Activated T-cell treated with anti-CD3 and anti-CD28 coated beads for 48 hours (primary cell): ENCODE data around the gene NMRK2.
A peak's percentile ranks its signal among the peaks of the same experiment; 100 is the strongest.
"Not testable (repeated sequence)": the region's sequence is repeated elsewhere in the genome, so short reads cannot be mapped to it uniquely, and the experiment has no call there.

Source experiments
- DNase-seq: peaks from one replicate; pipeline ENCODE4 v3.0.0-alpha.2; 2020; ENCODE audit warnings: low read depth

NMRK2 gene

DNA sequence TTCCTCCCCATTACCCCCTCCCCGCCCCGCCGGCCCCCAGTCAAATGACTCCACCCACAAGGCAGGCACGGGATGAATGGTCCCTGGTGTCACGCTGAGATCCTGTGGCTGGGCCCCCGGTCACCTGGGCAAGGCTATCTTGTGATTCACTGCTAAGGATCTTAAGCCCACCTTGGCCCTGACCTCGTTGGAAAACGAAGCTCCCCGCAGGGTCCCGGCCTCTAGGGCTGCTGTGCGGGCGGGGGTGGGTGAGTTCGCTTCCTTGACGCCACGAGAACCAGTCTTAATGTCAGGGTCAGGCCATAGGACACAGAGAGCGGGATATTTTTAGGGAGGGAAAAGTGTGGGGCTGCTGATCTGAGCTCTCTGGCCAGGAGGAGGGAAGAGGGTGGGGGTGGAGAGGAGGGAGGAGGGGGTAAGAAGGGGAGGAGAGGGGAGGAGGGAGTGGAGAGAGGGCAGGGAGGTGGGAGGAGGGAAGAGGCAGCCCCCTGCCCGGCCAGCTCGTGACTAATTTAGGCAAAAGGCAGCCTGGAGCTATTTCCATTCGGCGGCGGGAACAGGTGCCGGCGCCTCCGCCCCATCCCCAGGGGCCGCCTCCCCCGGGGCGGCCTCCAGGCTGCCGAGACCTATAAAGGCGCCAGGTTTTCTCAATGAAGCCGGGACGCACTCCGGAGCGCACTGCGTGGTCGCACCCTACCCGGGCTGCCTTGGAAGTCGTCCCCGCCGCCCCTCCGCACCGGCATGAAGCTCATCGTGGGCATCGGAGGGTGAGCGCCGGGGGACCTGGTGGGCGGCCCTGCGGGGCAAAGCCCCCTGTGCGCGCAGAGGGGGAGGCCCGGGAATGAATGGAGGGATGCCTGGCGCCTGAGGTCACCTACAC lies at the start of gene NMRK2:
Gene NMRK2, plus strand, starts transcription at position 139 of the 880 bp plus-strand sequence. Its CDS starts 603 bp downstream, at position 742.
- peak; percentile 10 for DNase-seq

DNA sequence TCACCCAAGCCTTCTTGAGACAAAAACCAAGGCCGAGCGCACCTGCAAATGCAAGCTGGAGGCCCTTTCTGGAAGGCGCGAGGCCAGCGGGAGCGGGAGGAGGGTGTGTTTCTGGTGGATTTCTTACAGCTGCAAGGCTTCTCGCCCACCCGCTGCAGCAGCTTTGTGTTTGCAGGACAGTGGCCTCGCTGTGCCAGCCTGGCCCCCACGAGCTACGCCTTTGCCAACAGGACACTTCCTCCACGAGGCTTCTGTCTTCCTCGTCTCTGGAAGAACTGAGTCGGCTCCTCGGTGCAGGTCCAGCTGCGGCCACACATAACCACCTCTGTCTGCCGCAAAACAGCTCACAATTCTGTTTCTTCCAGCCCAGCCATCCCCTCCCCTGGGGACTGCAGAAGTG lies 42.3 kb upstream of the NMRK2 start:
- DNase-seq: no peak

- DNase-seq: no peak
Measured at GRCh38 chr19:3893509-3894179, 39.2 kb upstream of the NMRK2 start.

- not testable (repeated sequence) for DNase-seq
Measured at GRCh38 chr19:3894959-3895358, 37.9 kb upstream of the NMRK2 start.

- no peak for DNase-seq
Measured at GRCh38 chr19:3895788-3896187, 37.1 kb upstream of the NMRK2 start.

GRCh38 chr19:3897936-3898335 lies 34.9 kb upstream of the NMRK2 start:
- no peak for DNase-seq

GRCh38 chr19:3898426-3898825 lies 34.4 kb upstream of the NMRK2 start:
- DNase-seq: no peak

- DNase-seq: no peak
Measured at GRCh38 chr19:3899531-3900294, 33.2 kb upstream of the NMRK2 start.

DNA sequence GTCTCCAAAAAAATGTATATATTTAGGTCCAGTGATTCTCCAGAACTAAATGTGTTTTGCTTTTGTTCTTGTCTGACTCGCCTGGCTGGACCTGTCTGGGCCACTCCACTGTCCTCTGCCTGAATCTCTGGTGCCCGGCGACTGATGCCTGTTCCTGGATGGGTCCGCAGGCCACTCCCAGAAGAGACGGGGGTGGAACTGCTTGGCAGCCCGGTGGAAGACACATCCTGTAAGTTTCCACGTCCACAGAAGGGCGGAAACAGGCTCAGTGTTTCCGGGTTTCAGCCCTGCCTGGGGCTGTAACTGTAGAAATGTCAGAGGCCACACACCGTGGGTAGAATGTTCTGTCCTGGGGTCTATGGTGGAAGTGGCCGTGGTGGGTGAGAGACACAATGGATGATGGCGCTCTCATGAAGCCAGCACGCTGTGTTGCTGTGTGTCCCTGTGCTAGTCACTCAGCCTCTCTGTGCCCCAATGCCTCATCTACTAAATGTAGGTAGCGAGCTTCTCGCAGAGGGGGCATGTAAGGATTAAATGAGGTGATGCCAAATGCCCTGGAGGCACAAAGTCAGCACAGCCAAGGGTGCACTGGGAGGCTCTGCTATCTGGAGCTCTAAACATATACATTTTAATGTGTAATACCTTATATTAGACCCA lies 30.4 kb upstream of the NMRK2 start:
- DNase-seq: no peak

- DNase-seq: no peak
Measured at GRCh38 chr19:3904233-3904632, 28.6 kb upstream of the NMRK2 start.

GRCh38 chr19:3907626-3908265 lies 25.1 kb upstream of the NMRK2 start:
- no peak for DNase-seq

DNA sequence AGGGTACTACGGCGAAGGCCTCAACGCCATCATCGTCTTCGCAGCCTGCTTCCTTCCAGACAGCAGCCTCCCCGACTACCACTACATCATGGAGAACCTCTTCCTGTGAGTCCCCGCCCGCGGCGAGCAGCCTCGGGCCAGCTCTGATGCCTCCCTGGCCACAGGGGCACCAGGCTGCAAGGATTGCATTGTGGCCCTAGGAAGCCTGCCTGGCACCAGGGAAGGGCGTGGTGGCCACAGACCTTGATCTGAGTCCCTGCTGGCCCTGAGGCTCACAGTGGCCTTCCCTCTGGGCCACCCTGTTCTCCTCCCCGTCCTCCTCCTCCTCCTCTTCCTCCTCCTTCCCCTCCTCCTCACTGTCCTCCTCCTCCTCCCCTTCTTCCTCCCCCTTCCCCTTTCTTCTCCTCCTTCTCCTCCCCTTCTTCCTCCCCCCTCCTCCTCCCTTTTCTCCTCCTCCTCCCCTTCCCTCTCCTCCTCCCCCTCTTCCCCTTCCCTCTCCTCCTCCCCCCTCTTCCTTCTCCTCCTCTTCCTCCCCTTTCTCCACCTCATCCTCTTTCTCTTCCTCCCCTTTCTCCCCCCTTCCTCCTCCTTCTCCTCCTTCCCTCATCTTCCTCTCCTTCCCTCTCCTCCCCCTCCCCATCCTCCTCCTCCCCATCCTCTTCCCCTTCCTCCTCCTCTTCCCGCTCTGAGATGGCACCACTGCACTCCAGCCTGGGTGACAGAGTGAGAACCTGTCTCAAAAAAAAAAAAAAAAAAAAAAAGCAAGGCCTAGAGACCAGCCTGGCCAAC lies 24.4 kb upstream of the NMRK2 start:
- no peak for DNase-seq

- no peak for DNase-seq
Measured at GRCh38 chr19:3910105-3910504, 22.8 kb upstream of the NMRK2 start.

DNA sequence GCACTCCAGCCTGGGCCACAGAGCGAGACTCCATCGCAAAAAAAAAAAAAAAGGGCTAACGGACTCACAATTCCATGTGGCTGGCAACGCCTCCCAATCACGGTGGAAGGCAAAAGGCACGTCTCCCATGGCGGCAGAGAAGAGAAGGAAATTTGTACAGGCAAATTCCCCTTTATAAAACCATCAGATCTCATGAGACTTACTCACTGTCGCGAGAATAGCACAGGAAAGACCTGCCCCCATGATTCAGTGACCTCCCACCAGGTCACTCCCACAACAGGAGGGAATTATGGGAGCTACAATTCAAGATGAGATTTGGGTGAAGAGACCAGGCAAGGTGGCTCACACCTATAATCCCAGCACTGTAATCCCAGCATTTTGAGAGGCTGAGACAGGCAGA lies 18.7 kb upstream of the NMRK2 start:
- DNase-seq: no peak

GRCh38 chr19:3916033-3916432 lies 16.8 kb upstream of the NMRK2 start:
- DNase-seq: no peak

DNA sequence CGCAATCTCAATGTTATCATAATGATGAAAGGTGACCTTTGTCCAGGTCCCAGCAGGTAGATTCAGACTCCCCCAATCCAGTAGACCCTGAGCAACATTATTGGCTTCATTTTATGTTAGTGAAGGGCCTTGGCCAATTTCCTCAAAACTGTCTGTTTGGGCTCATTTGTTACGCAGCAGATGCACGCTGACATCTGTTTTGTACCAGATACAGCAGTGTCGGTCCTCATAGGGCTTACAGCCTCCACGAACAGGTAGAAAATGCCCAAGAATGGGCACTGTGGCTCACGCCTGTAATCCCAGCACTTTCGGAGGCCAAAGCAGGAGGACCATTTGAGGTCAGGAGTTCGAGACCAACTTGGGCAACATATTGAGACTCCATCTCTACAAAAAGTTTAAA lies 13.1 kb upstream of the NMRK2 start:
- DNase-seq: no peak

DNA sequence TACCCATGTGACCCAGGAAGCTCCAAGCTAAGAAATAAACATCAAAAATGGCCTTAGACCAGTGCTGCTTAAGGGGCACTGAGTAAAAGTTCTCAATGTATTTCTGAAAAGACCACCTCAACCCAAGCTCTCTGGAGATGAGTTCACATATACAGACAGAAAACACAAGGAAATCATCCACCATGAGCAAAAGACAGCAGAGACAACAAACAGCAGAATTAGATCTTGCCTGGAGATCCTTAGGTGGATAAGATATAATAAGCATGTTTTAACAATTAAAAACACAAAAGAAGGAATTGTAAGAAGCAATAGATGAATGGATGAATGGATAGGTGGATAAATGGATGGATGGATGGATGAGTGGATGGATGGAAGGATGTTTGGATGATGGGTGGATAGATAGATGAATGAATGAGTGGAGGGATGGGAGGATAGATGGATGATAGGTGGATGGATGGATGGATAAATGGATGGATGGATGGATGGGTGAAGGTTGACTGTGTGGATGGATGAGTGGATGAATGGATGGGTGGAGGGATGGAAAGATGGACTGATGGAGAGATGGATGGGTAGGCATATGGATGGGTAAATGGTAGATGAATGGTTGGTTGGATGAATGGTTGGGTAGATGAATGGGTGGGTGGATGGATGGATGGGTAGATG lies 9.6 kb upstream of the NMRK2 start:
- no peak for DNase-seq

- no peak for DNase-seq
Measured at GRCh38 chr19:3923912-3924311, 9.0 kb upstream of the NMRK2 start.

DNA sequence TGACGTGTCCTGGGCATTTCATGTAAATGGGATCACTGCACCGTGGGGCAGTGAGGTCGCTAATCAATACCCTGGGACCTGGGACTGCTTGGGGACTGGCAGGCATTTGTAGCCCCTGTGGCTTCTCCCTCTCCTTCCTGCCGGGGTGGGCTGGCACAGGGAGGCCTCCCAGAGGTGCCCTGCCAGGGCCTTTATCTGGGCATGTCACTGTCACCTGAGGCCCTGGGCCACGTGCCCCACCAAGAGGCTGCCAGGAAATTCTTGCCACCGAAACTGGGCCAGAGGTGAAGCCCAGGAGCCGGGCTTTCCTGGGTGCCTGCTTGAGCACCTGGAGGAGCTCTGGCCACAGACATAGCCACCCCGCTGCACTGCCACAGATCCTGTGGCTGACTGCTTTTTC lies 1.8 kb upstream of the NMRK2 start:
- no peak for DNase-seq
